ENCODE data around the gene ZNF407.
A peak's percentile ranks its signal among the peaks of the same experiment; 100 is the strongest.
"Not testable (repeated sequence)": the region's sequence is repeated elsewhere in the genome, so short reads cannot be mapped to it uniquely, and the experiment has no call there.

The ZNF407 gene

GRCh38 chr18:74936343-74936742 is 338.7 kb downstream of the ZNF407 start:
- DNase-seq (ENCODE audit: low spot score), result no peak

GRCh38 chr18:74937291-74937690 is 339.6 kb downstream of the ZNF407 start:
- no peak for DNase-seq (ENCODE audit: low spot score)

GRCh38 chr18:74940856-74941255 is 343.2 kb downstream of the ZNF407 start:
- no peak for DNase-seq (ENCODE audit: low spot score)

GRCh38 chr18:74942319-74942910 is 344.7 kb downstream of the ZNF407 start:
- DNase-seq (ENCODE audit: low spot score), result no peak

- DNase-seq (ENCODE audit: low spot score), result no peak
These were observed 347.0 kb downstream of the ZNF407 start for GRCh38 chr18:74944676-74945075.

GRCh38 chr18:74945774-74946545 is 348.3 kb downstream of the ZNF407 start:
- no peak for DNase-seq (ENCODE audit: low spot score)

GRCh38 chr18:74946646-74947375 is 349.1 kb downstream of the ZNF407 start:
- no peak for DNase-seq (ENCODE audit: low spot score)

GRCh38 chr18:74947417-74947816 is 349.7 kb downstream of the ZNF407 start:
- DNase-seq (ENCODE audit: low spot score), result no peak

- no peak for DNase-seq (ENCODE audit: low spot score)
These were observed 350.2 kb downstream of the ZNF407 start for GRCh38 chr18:74947875-74948274.

- DNase-seq (ENCODE audit: low spot score), result no peak
These were observed 351.9 kb downstream of the ZNF407 start for GRCh38 chr18:74949611-74950010.

- no peak for DNase-seq (ENCODE audit: low spot score)
These were observed 352.8 kb downstream of the ZNF407 start for GRCh38 chr18:74950479-74950878.

GRCh38 chr18:74951165-74951760 is 353.6 kb downstream of the ZNF407 start:
- no peak for DNase-seq (ENCODE audit: low spot score)

GRCh38 chr18:74957588-74958224 is 360.0 kb downstream of the ZNF407 start:
- no peak for DNase-seq (ENCODE audit: low spot score)

GRCh38 chr18:74959216-74959615 is 361.5 kb downstream of the ZNF407 start:
- DNase-seq (ENCODE audit: low spot score), result no peak

- no peak for DNase-seq (ENCODE audit: low spot score)
These were observed 363.9 kb downstream of the ZNF407 start for GRCh38 chr18:74961596-74961995.

GRCh38 chr18:74963820-74964446 is 366.3 kb downstream of the ZNF407 start:
- DNase-seq (ENCODE audit: low spot score), result peak; percentile 7

- no peak for DNase-seq (ENCODE audit: low spot score)
These were observed 368.0 kb downstream of the ZNF407 start for GRCh38 chr18:74965682-74966081.

GRCh38 chr18:74967438-74967837 is 369.8 kb downstream of the ZNF407 start:
- DNase-seq (ENCODE audit: low spot score), result no peak

- no peak for DNase-seq (ENCODE audit: low spot score)
These were observed 370.3 kb downstream of the ZNF407 start for GRCh38 chr18:74967979-74968378.

GRCh38 chr18:74971358-74971757 is 373.7 kb downstream of the ZNF407 start:
- not testable (repeated sequence) for DNase-seq (ENCODE audit: low spot score)

- DNase-seq (ENCODE audit: low spot score), result not testable (repeated sequence)
These were observed 374.1 kb downstream of the ZNF407 start for GRCh38 chr18:74971776-74972175.

- no peak for DNase-seq (ENCODE audit: low spot score)
These were observed 374.7 kb downstream of the ZNF407 start for GRCh38 chr18:74972354-74972753.

All from hematopoietic multipotent progenitor cell treated with erythropoietin and hydrocortisone succinate and interleukin-3 and kit ligand, for 17 days (in vitro differentiated cells).